Measurements from ENCODE around the gene FBXL12.
"Not testable (repeated sequence)": the region's sequence is repeated elsewhere in the genome, so short reads cannot be mapped to it uniquely, and the experiment has no call there.

The FBXL12 gene

GRCh38 chr19:9818734-9819595, at the start of gene FBXL12:
TSS of gene FBXL12 (minus strand) at chr19:9819079. CDS start at chr19:9818813, 266 bp downstream.
- no peak for FAIRE-seq

- no peak for FAIRE-seq
Observed at GRCh38 chr19:9865732-9866501, 47.0 kb upstream of the FBXL12 start.

GRCh38 chr19:9863759-9864158, 44.9 kb upstream of the FBXL12 start:
- no peak for FAIRE-seq

- FAIRE-seq, result no peak
Observed at GRCh38 chr19:9862938-9863337, 44.1 kb upstream of the FBXL12 start.

- FAIRE-seq, result no peak
Observed at GRCh38 chr19:9861503-9861902, 42.6 kb upstream of the FBXL12 start.

- FAIRE-seq, result no peak
Observed at GRCh38 chr19:9860407-9860806, 41.5 kb upstream of the FBXL12 start.

GRCh38 chr19:9858766-9859165, 39.9 kb upstream of the FBXL12 start:
- FAIRE-seq, result no peak

GRCh38 chr19:9857920-9858746, 39.3 kb upstream of the FBXL12 start:
- FAIRE-seq, result no peak

GRCh38 chr19:9857076-9857721, 38.3 kb upstream of the FBXL12 start:
- no peak for FAIRE-seq

- FAIRE-seq, result no peak
Observed at GRCh38 chr19:9856609-9857008, 37.7 kb upstream of the FBXL12 start.

- no peak for FAIRE-seq
Observed at GRCh38 chr19:9854282-9854846, 35.5 kb upstream of the FBXL12 start.

GRCh38 chr19:9850235-9850959, 31.5 kb upstream of the FBXL12 start:
- no peak for FAIRE-seq

GRCh38 chr19:9849791-9850190, 30.9 kb upstream of the FBXL12 start:
- FAIRE-seq, result no peak

GRCh38 chr19:9848762-9849161, 29.9 kb upstream of the FBXL12 start:
- no peak for FAIRE-seq

- no peak for FAIRE-seq
Observed at GRCh38 chr19:9848060-9848459, 29.2 kb upstream of the FBXL12 start.

- FAIRE-seq, result no peak
Observed at GRCh38 chr19:9847087-9847671, 28.3 kb upstream of the FBXL12 start.

- not testable (repeated sequence) for FAIRE-seq
Observed at GRCh38 chr19:9843626-9844273, 24.9 kb upstream of the FBXL12 start.

GRCh38 chr19:9842834-9843625, 24.2 kb upstream of the FBXL12 start:
- no peak for FAIRE-seq

GRCh38 chr19:9839415-9839814, 20.5 kb upstream of the FBXL12 start:
- no peak for FAIRE-seq

GRCh38 chr19:9838324-9838723, 19.4 kb upstream of the FBXL12 start:
- FAIRE-seq, result no peak

Data from islet of Langerhans (tissue), 1 donor.